Transverse colon (tissue), 4 donors: Measurements from ENCODE around the gene ICAM3. TPM values are rescaled to one million over a fixed set of nuclear protein-coding genes. Genes with fewer than 3 reads are reported as not detected.

Source experiments
- DNase-seq: peaks from one replicate; pipeline ENCODE4 v3.0.0-alpha.2; 2019
- H3K27ac ChIP-seq, 4 donors: fragments of 200-600 bp; sonication (generic); 2 replicates each; pipeline ENCODE4 v1.5.1; 2016 to 2018; ENCODE audit warnings: inconsistent platforms in 4 of 4
- H3K27me3 ChIP-seq: fragments of 200-600 bp; sonication (generic); 2 replicates; pipeline ENCODE4 v1.5.1; 2017; ENCODE audit warnings: inconsistent platforms
- H3K36me3 ChIP-seq, 4 donors: fragments of 200-600 bp; sonication (generic); 2 replicates each; pipeline ENCODE4 v1.5.1; 2017 to 2019; ENCODE audit warnings: inconsistent platforms in 4 of 4
- H3K4me1 ChIP-seq, 4 donors: fragments of 200-600 bp; sonication (generic); 2 replicates each; pipeline ENCODE4 v1.5.1; 2017 to 2020; ENCODE audit warnings: inconsistent platforms in 4 of 4
- H3K4me3 ChIP-seq, 4 donors: fragments of 200-600 bp; sonication (generic); 1 replicate in 1 of 4; 2 replicates in 3 of 4; pipeline versions ENCODE4 v1.5.1 to v1.6.1; 2017 to 2019; ENCODE audit warnings: inconsistent platforms in 4 of 4
- H3K9me3 ChIP-seq, 2 donors: fragments of 200-600 bp; sonication (generic); 2 replicates each; pipeline ENCODE4 v1.5.1; 2017 to 2019; ENCODE audit warnings: inconsistent platforms in 2 of 2
- CTCF ChIP-seq, 5 experiments: fragments of 200-600 bp in 3 of 5; fragments of 450-650 bp in 2 of 5; sonication (generic) in 3 of 5; IDR thresholded peaks; 1 replicate in 2 of 5; 2 replicates in 3 of 5; pipeline ENCODE4 v1.5.1; 2016 to 2017; ENCODE audit warnings: antibody characterized with exemption in 5 of 5, inconsistent platforms in 3 of 5, mild to moderate bottlenecking in 2 of 5, moderate library complexity in 1 of 5
- EP300 ChIP-seq: sonication (generic); formaldehyde crosslinking; IDR thresholded peaks from one replicate; pipeline ENCODE4 v1.6.1; 2017; ENCODE audit warnings: antibody characterized with exemption, low read depth
- POLR2A ChIP-seq: fragments of 450-650 bp; IDR thresholded peaks from one replicate; pipeline ENCODE4 v1.6.1; 2016; ENCODE audit warnings: antibody characterized with exemption, mild to moderate bottlenecking, moderate library complexity
- POLR2AphosphoS5 ChIP-seq, 3 donors: sonication (generic); formaldehyde crosslinking; IDR thresholded peaks; one replicate each; pipeline ENCODE4 v1.6.1; 2016; ENCODE audit warnings: antibody characterized with exemption in 3 of 3
- WGBS, 2 donors: methylation state at CpG; one replicate each; pipeline ENCODE4 v1.1.5; 2018; ENCODE audit warnings: low coverage in 1 of 2; 5-methylcytosine and 5-hydroxymethylcytosine counted together
- in situ Hi-C, 4 donors: fragments of 200-750 bp; cut with MboI; loops; one replicate each; pipeline versions ENCODE4 v1.15.0 to v1.15.1; 2017; ENCODE audit warnings: low sequenced_read_pairs in 3 of 4, low pct_ligation_motif_present in 1 of 4, low pct_unique_long_range_greater_than_20kb in 1 of 4
- intact Hi-C: fragments of 100-400 bp; cut with DNase I; formaldehyde crosslinking; loops from one replicate; pipeline ENCODE4 v1.15.1; 2023; ENCODE audit warnings: low total_unique reads
- total RNA-seq, 4 donors: library from RNA; depleted of rRNA; stranded (reverse); fragments of >200 nt; gene quantifications; one replicate each; pipeline ENCODE4 v1.1.0, GENCODE V29; 2016

The ICAM3 gene
- total RNA-seq, 4 donors from 2014 or later = 2.6 to 17.5 (median 8.6) TPM

- DNase-seq = no peak
- Histone ChIP-seq H3K27ac (no peak overlapping the region), H3K4me3 (no peak overlapping the region), H3K9me3 (no peaks in the 10 kb centered on the region), H3K27me3 (no peaks in the 10 kb centered on the region), H3K4me1 (no peaks in the 10 kb centered on the region), H3K36me3 (peaks cover 0 to 29% (median 10%) of the 10 kb centered on the region in 4 donors)
- in situ Hi-C loops (no loop called here), intact Hi-C loops (no loop called here)
- TF ChIP-seq POLR2A = no peak
- no peak for TF ChIP-seq POLR2AphosphoS5 (IDR thresholded peaks at IDR 0.05)
- TF ChIP-seq CTCF (IDR thresholded peaks at IDR 0.05) = no peak
- TF ChIP-seq EP300 = no peak
- WGBS, 2 donors = 96% methylated on average over 9 of the region's 12 CpGs; no CpG with 5 or more reads in 1 of the 2 donors
Observed at GRCh38 chr19:10356431-10356830, 17.0 kb upstream of the ICAM3 start.

DNA sequence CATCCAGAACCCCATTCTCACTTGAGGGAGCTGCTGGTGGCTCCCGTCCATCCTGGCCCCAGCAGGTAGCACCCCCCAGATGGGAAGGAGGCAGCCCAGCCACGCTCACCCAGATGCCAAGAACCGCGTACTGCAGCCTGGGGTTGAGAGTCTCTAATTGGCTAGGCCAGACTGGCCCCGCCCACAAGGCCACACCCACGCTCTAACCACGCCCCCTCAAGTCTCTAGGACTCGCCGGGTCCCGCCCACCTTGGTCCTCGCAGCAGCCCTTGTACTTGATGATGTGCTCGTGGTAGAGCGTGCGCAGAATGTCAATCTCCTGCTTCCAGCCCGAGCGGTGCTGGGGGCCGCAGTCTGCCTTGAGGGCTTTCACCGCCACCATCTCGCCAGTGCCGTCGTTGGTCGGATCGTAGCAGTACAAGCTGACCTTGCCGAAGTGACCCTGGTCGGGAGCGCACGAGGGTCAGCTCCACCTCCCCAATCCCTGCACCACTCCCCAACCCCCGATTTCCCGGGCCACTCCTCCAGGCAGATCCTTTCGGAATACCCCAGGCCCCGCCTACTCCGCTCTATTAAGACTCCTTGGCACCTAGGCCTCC is 14.5 kb upstream of the ICAM3 start:
- peak; percentile 14 for DNase-seq
- H3K9me3 ChIP-seq = no peaks in the 10 kb centered on the region
- 86% methylated on average over 28 of the region's 32 CpGs; no CpG with 5 or more reads in 1 of the 2 donors for WGBS, 2 donors
- peaks cover 0 to 26% (median 10%) of the 10 kb centered on the region in 4 donors for H3K36me3 ChIP-seq
- H3K27ac ChIP-seq = no peak overlapping the region
- in situ Hi-C loops = no loop called here
- no peaks in the 10 kb centered on the region for H3K4me1 ChIP-seq
- intact Hi-C loops = no loop called here
- no peak for TF ChIP-seq POLR2A
- TF ChIP-seq POLR2AphosphoS5 (IDR thresholded peaks at IDR 0.05) = no peak
- no peak for TF ChIP-seq EP300
- TF ChIP-seq CTCF (IDR thresholded peaks at IDR 0.05) = no peak
- no peaks in the 10 kb centered on the region for H3K27me3 ChIP-seq
- H3K4me3 ChIP-seq = no peak overlapping the region

DNA sequence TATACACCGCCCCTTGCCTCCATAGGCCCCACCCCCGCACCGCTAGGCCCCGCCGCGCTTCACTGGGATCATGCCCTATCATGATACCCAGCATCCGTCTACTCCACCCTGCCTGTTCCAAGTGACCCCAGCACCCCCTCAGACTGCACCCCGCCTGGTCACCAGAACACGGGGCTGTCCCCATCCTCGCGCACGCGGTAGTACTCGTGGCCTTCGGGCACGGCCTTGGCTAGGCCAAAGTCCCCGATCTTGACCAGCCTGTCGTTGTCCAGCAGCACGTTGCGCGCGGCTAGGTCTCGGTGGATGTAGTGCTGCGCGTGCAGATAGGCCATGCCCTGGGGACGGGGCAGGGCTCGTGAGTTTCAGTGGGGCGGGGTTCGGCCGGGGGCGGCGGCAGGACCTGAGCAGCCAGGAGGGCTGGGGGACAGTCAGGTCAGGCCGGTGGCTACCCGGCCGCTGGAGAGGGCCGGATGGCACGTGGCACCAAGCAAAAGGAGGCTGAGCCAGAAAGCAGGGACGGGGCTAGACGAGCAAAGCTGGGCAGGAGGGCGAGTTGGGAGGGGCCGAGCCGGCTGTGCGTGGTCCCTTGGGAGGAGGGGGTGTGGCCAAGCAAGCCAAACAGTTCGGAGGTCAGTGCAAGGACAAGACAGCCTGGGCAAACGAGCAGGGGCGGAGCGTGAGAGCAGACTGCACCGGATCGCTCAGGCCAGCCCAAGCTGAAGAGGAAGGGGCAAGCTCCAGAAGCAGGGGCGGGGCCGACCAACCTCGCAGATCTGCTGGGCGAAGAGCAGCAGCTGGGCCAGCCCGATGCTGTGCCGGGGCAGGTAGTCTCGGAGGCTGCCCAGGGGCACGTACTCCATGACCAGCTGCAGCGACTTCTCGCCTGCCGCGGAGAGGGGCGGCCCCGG is 13.6 kb upstream of the ICAM3 start:
- no peak for DNase-seq
- TF ChIP-seq CTCF (IDR thresholded peaks at IDR 0.05) = no peak
- no peak for TF ChIP-seq POLR2AphosphoS5 (IDR thresholded peaks at IDR 0.05)
- TF ChIP-seq POLR2A = no peak
- TF ChIP-seq EP300 = no peak
- intact Hi-C loops (no loop called here), in situ Hi-C loops (no loop called here)
- 86% methylated on average over 57 of the region's 63 CpGs; no CpG with 5 or more reads in 1 of the 2 donors for WGBS, 2 donors
- Histone ChIP-seq H3K27ac (no peak overlapping the region), H3K27me3 (no peaks in the 10 kb centered on the region), H3K4me1 (no peaks in the 10 kb centered on the region), H3K9me3 (no peaks in the 10 kb centered on the region), H3K36me3 (peaks cover 0 to 26% (median 10%) of the 10 kb centered on the region in 4 donors), H3K4me3 (no peak overlapping the region)

DNA sequence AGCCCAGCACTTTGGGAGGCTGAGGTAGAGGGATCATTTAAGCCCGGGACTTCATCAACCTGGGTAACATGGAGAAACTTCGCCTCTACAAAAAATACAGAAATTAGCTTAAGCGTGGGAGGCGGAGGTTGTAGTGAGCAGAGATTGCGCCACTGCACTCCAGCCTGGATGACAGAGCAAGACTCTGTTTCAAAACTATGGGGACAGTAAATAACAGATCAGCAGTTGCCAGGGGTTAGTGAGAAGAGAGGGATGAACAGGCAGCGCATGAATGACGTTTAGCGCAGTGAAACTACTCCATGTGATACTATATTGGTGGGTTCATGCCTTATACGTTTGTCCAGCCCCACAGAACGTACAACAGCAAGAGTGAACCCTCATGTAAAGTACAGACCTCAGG is 7.1 kb upstream of the ICAM3 start:
- WGBS, 2 donors = 66 to 72% methylated on average over 6 to 10 of the region's 10 CpGs
- Histone ChIP-seq H3K4me1 (no peaks in the 10 kb centered on the region), H3K4me3 (no peak overlapping the region), H3K36me3 (peaks cover 0 to 6% (median 0%) of the 10 kb centered on the region in 4 donors), H3K27ac (peak overlapping the region in 1 of 4 donors; percentile 19), H3K27me3 (no peaks in the 10 kb centered on the region), H3K9me3 (no peaks in the 10 kb centered on the region)
- TF ChIP-seq EP300 (no peak), POLR2A (no peak), POLR2AphosphoS5 (IDR thresholded peaks at IDR 0.05) (no peak), CTCF (IDR thresholded peaks at IDR 0.05) (no peak)
- no peak for DNase-seq
- intact Hi-C loops = no loop called here
- in situ Hi-C loops = no loop called here
